Left lung (tissue), 10 donors: ENCODE data around the gene JADE1. TPM values are rescaled to one million over a fixed set of nuclear protein-coding genes. Genes with fewer than 3 reads are reported as not detected.
A peak's percentile ranks its signal among the peaks of the same experiment; 100 is the strongest.

Source experiments
- ATAC-seq: fragments of 200-7000 bp; cut with Tn5 transposase; one replicate; pipeline ENCODE4 v1.9.1; 2020; ENCODE audit warnings: moderate library complexity
- DNase-seq, 4 donors: peaks; one replicate each; pipeline ENCODE4 v3.0.0-alpha.2; 2013 to 2020
- H3K27ac ChIP-seq, 2 donors: fragments of 200-600 bp; sonication (generic) in 1 of 2; one replicate each; pipeline versions ENCODE4 v1.5.0 to v1.8.0; 2020 to 2021
- H3K27me3 ChIP-seq, 2 donors: fragments of 200-600 bp; sonication (generic) in 1 of 2; one replicate each; pipeline versions ENCODE4 v1.5.0 to v1.8.0; 2020 to 2021
- H3K36me3 ChIP-seq, 2 donors: fragments of 200-600 bp; sonication (generic) in 1 of 2; one replicate each; pipeline versions ENCODE4 v1.5.0 to v1.8.0; 2020 to 2021
- H3K4me1 ChIP-seq, 2 donors: fragments of 200-600 bp; one replicate each; pipeline ENCODE4 v1.8.0; 2021
- H3K4me3 ChIP-seq, 2 donors: fragments of 200-600 bp; sonication (generic) in 1 of 2; one replicate each; pipeline versions ENCODE4 v1.5.0 to v1.8.0; 2020 to 2021; ENCODE audit warnings: mild to moderate bottlenecking in 1 of 2
- H3K9me3 ChIP-seq, 2 donors: fragments of 200-600 bp; sonication (generic) in 1 of 2; one replicate each; pipeline versions ENCODE4 v1.5.0 to v1.8.0; 2020 to 2021
- intact Hi-C, 2 donors: fragments of 100-400 bp; cut with DNase I; formaldehyde crosslinking; loops; one replicate each; pipeline versions ENCODE4 v1.11.2 to v1.14.2; 2022
- polyA plus RNA-seq, 6 donors: library from polyadenylated mRNA; unstranded; fragments of 120-200 nt; gene quantifications; one replicate each; pipeline ENCODE4 v1.2.1, GENCODE V29; 2013; ENCODE audit not compliant: insufficient read length in 6 of 6
- total RNA-seq, 2 donors: library from RNA; stranded (reverse); fragmentation: NEBNext Ultra II Directional; extraction: Animal tissue kit (Norgen Biotek cat#: 25700); gene quantifications; one replicate each; pipeline ENCODE4 v1.2.1, GENCODE V29; 2021
- TF ChIP-seq, protein P1 (sequence below), 2 donors: fragments of 200-600 bp; sonication (generic) in 1 of 2; IDR thresholded peaks; one replicate each; pipeline versions ENCODE4 v1.5.0 to v1.8.0; 2021; ENCODE audit warnings: antibody characterized with exemption in 2 of 2
- donor health status: DM: no; HTN: yes; CAD: no.
- donor health status: DM: no; HTN: no; CAD: no.

Gene JADE1
- total and polyA plus RNA-seq, 8 donors: 18.9 to 29.5 (median 23.2) TPM

DNA sequence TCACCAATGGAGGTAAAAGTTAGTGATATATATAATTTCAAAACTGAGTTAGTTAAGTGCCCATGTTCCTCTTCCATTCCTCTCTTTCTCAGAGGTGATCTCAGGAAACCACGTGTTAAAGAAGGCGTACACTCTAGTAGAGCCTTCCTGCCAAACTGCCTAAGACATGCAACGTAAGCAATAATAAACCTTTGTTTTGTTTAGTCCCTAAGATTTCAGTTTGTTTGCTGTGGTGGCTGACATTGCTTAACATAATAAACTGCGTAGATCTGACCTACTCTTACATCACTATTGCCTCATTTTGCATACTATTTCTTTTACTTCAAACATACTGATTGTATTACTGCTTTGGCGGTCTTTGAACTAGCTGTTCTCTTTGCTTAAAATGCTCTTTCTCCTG lies 99.2 kb downstream of the JADE1 start:
- Histone ChIP-seq H3K4me1 (peaks cover 0 to 10% of the 10 kb centered on the region in 2 donors), H3K27ac (peak overlapping the region in 1 of 2 donors; percentile 4), H3K9me3 (no peaks in the 10 kb centered on the region), H3K36me3 (no peaks in the 10 kb centered on the region), H3K27me3 (no peaks in the 10 kb centered on the region), H3K4me3 (no peak overlapping the region)
- DNase-seq (no peak), ATAC-seq (no peak)
- intact Hi-C loops: no loop called here
- TF ChIP-seq, protein P1, sequence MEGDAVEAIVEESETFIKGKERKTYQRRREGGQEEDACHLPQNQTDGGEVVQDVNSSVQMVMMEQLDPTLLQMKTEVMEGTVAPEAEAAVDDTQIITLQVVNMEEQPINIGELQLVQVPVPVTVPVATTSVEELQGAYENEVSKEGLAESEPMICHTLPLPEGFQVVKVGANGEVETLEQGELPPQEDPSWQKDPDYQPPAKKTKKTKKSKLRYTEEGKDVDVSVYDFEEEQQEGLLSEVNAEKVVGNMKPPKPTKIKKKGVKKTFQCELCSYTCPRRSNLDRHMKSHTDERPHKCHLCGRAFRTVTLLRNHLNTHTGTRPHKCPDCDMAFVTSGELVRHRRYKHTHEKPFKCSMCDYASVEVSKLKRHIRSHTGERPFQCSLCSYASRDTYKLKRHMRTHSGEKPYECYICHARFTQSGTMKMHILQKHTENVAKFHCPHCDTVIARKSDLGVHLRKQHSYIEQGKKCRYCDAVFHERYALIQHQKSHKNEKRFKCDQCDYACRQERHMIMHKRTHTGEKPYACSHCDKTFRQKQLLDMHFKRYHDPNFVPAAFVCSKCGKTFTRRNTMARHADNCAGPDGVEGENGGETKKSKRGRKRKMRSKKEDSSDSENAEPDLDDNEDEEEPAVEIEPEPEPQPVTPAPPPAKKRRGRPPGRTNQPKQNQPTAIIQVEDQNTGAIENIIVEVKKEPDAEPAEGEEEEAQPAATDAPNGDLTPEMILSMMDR (IDR thresholded peaks at IDR 0.05): no peak

DNA sequence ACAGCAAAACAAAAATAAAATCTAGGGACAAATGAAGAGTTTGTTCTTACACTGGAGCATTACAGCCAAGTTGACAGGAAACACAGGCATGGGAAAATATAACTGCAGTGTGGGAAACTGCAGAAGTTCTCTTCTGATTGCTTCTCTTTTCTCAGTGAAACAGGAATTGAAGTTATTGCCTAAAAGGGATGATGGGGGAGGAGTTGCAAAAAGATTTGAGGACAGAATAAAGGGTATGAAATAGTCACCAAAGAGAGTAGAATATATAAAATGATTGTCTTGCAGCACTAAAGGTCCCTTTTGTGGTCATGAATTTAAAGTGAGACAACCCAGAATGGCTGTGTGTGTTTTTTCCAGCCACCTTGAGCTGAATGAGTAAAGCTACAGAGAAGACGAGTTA lies 103.7 kb downstream of the JADE1 start:
- peak overlapping the region in 1 of 2 donors; percentile 79 for H3K27ac ChIP-seq
- H3K4me1 ChIP-seq: peaks cover 0 to 30% of the 10 kb centered on the region in 2 donors
- H3K36me3 ChIP-seq: no peaks in the 10 kb centered on the region
- H3K27me3 ChIP-seq: no peaks in the 10 kb centered on the region
- DNase-seq: no peak
- H3K9me3 ChIP-seq: no peaks in the 10 kb centered on the region
- TF ChIP-seq, protein P1 (IDR thresholded peaks at IDR 0.05): no peak
- intact Hi-C loops: no loop called here
- ATAC-seq: no peak
- no peak overlapping the region for H3K4me3 ChIP-seq

DNA sequence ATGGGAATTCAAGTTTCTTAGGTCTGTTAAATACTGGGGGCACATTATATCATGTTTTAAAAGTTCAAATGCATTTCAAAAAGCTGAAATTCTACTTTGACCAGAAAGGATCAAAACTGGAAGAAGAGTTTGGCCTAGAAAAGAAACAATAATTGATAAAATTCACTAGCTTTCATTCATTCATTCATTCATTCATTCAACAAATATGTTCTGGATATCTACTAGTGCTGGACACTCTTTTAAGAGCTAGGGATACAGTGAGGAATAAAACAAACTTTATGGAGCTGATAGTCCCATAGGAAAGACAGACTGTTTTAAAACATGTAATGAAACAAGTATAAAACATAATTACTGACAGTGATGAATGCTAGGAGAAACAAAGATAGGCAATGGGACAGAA lies 106.0 kb downstream of the JADE1 start:
- intact Hi-C loops: no loop called here

DNA sequence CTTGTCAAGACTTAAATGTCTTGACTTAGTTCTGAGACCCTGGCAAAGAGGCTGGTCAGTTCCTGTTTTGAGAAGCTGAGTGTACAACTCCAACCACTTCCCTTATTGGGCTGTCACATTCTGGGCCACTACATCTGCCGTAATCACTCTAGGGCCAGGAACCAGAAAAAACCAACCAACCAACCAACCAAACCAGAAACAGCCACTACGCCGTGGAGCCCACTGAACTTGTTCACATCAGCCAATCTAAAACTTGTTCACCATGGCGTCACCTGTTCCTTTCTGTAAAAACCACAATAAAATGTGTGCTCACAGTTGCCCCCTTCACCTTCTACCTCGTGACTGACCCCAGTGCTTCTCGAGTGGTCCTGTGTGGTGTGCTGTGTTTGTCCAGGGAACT lies 107.3 kb downstream of the JADE1 start:
- Histone ChIP-seq H3K27ac (peak overlapping the region in 1 of 2 donors; percentile 78), H3K36me3 (no peaks in the 10 kb centered on the region), H3K4me1 (peaks cover 0 to 32% of the 10 kb centered on the region in 2 donors), H3K4me3 (no peak overlapping the region), H3K27me3 (no peaks in the 10 kb centered on the region), H3K9me3 (no peaks in the 10 kb centered on the region)
- TF ChIP-seq, protein P1 (IDR thresholded peaks at IDR 0.05): no peak
- ATAC-seq (peak; percentile 81), DNase-seq (peak in 1 of 4 donors; percentile 47)
- intact Hi-C loops: no loop called here

More for the DNA sequence above, 106.0 kb downstream of the JADE1 start:
- H3K36me3 ChIP-seq: no peaks in the 10 kb centered on the region
- DNase-seq: no peak
- H3K27ac ChIP-seq: no peak overlapping the region
- H3K27me3 ChIP-seq: no peaks in the 10 kb centered on the region
- no peaks in the 10 kb centered on the region for H3K9me3 ChIP-seq
- no peak overlapping the region for H3K4me3 ChIP-seq
- H3K4me1 ChIP-seq: peaks cover 0 to 32% of the 10 kb centered on the region in 2 donors
- ATAC-seq: no peak
- TF ChIP-seq, protein P1 (IDR thresholded peaks at IDR 0.05): no peak

DNA sequence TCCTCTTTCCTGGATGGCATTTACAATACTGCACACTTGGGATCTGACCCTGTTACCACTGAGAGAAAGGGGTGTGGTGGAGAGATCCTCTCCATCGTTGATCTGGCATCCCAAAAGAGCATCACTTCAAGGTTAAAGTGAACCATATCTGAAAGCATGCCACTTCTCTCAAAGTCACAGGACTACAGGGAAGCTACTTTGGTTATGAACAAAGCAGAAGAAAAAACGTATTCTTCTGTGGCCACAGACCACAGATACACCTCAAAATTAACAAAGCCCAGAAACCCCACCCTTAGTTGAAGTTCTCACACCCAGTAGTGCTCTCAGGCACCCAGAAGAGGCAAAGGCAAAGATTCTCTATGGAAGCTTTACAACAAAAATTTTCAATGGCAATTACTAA lies 108.3 kb downstream of the JADE1 start:
- Histone ChIP-seq H3K4me3 (no peak overlapping the region), H3K27me3 (no peaks in the 10 kb centered on the region), H3K36me3 (no peaks in the 10 kb centered on the region), H3K27ac (peak overlapping the region in 1 of 2 donors; percentile 78), H3K9me3 (no peaks in the 10 kb centered on the region), H3K4me1 (peaks cover 0 to 31% of the 10 kb centered on the region in 2 donors)
- peak; percentile 36 for ATAC-seq
- intact Hi-C loops: no loop called here
- DNase-seq: no peak
- TF ChIP-seq, protein P1 (IDR thresholded peaks at IDR 0.05): no peak
